ENCODE measurements around the gene RIN1. TPM values are rescaled to one million over a fixed set of nuclear protein-coding genes. Genes with fewer than 3 reads are reported as not detected.

Gene RIN1
- total RNA-seq, 2 donors from 2014 or later = 12.8 to 16.9 TPM

- intact Hi-C loops (cut with DNase I) = no loop called here
Observed at GRCh38 chr11:66344550-66345315, 8.5 kb upstream of the RIN1 start, which contains the start of gene BRMS1. Gene BRMS1, minus strand, starts transcription at chr11:66345104. Its CDS starts 2,870 bp downstream, at chr11:66342234.

DNA sequence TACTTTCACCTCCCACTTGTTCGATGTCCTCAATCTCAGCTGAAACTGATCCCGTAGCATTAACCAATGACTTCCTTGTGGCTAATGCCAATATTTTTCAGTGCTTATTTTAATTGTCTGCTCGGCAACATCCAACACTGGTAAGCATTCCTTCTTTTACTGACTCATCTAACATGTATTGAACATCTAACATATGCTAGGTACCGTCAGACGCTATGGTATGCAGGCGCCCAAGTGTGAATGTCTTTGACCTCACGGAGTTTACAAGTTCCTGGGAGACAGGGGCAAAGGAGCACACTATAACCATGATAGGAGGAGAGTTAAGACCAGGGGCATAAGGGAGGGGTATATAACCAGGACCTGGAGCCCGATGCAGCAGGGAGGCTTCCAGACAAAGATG lies 6.9 kb upstream of the RIN1 start:
- Histone ChIP-seq H3K4me3 (no peak overlapping the region), H3K27me3 (replicated peaks; ENCODE audit: insufficient read depth) (no peaks in the 10 kb centered on the region), H3K27ac (no peak overlapping the region), H3K9me3 (no peaks in the 10 kb centered on the region), H3K36me3 (peaks cover 13 to 24% of the 10 kb centered on the region in 2 donors), H3K4me1 (replicated peaks) (peaks cover 13% of the 10 kb centered on the region)
- no peak for DNase-seq (ENCODE audit: low spot score)
- intact Hi-C loops (cut with DNase I) = no loop called here
- TF ChIP-seq, protein P1, sequence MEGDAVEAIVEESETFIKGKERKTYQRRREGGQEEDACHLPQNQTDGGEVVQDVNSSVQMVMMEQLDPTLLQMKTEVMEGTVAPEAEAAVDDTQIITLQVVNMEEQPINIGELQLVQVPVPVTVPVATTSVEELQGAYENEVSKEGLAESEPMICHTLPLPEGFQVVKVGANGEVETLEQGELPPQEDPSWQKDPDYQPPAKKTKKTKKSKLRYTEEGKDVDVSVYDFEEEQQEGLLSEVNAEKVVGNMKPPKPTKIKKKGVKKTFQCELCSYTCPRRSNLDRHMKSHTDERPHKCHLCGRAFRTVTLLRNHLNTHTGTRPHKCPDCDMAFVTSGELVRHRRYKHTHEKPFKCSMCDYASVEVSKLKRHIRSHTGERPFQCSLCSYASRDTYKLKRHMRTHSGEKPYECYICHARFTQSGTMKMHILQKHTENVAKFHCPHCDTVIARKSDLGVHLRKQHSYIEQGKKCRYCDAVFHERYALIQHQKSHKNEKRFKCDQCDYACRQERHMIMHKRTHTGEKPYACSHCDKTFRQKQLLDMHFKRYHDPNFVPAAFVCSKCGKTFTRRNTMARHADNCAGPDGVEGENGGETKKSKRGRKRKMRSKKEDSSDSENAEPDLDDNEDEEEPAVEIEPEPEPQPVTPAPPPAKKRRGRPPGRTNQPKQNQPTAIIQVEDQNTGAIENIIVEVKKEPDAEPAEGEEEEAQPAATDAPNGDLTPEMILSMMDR (IDR thresholded peaks at IDR 0.05) = no peak
- WGBS = 89% methylated on average over 8 of the region's 8 CpGs

More at GRCh38 chr11:66344550-66345315, 8.5 kb upstream of the RIN1 start, which contains the start of gene BRMS1:
- under 1% methylated on average over 38 of the region's 59 CpGs for WGBS
- peak; percentile 98 for DNase-seq (ENCODE audit: low spot score)
- peak within 1 kb of the TSS; percentile 75 to 94 for H3K4me3 ChIP-seq
- H3K36me3 ChIP-seq = peaks cover 10 to 21% of the 10 kb centered on the region in 2 donors
- H3K27me3 ChIP-seq (replicated peaks; ENCODE audit: insufficient read depth) = no peaks in the 10 kb centered on the region
- no peaks in the 10 kb centered on the region for H3K9me3 ChIP-seq
- H3K4me1 ChIP-seq (replicated peaks) = peaks cover 13% of the 10 kb centered on the region
- peak within 1 kb of the TSS; percentile 66 to 70 for H3K27ac ChIP-seq
- peak; percentile 99 for TF ChIP-seq POLR2AphosphoS5 (IDR thresholded peaks at IDR 0.05)
- TF ChIP-seq, protein P1 (IDR thresholded peaks at IDR 0.05) = peak in 3 of 4 experiments; percentile 22 to 59 (median 44)
- peak; percentile 82 for TF ChIP-seq POLR2A (IDR thresholded peaks at IDR 0.05)

GRCh38 chr11:66341502-66342126 lies 5.4 kb upstream of the RIN1 start:
- DNase-seq (ENCODE audit: low spot score) = no peak
- Histone ChIP-seq H3K9me3 (no peaks in the 10 kb centered on the region), H3K27ac (no peak overlapping the region), H3K4me3 (no peak overlapping the region), H3K4me1 (replicated peaks) (peaks cover 14% of the 10 kb centered on the region), H3K27me3 (replicated peaks; ENCODE audit: insufficient read depth) (no peaks in the 10 kb centered on the region), H3K36me3 (peaks cover 13 to 24% of the 10 kb centered on the region in 2 donors)
- 93% methylated on average over 21 of the region's 21 CpGs for WGBS
- TF ChIP-seq POLR2A (IDR thresholded peaks at IDR 0.05) (no peak), POLR2AphosphoS5 (IDR thresholded peaks at IDR 0.05) (no peak)
- TF ChIP-seq, protein P1 (IDR thresholded peaks at IDR 0.05) = no peak
- intact Hi-C loops (cut with DNase I) = no loop called here

GRCh38 chr11:66340596-66341501 lies 4.6 kb upstream of the RIN1 start:
- Histone ChIP-seq H3K4me3 (no peak overlapping the region), H3K36me3 (peaks cover 13 to 24% of the 10 kb centered on the region in 2 donors), H3K4me1 (replicated peaks) (peaks cover 9% of the 10 kb centered on the region), H3K9me3 (no peaks in the 10 kb centered on the region), H3K27ac (no peak overlapping the region), H3K27me3 (replicated peaks; ENCODE audit: insufficient read depth) (no peaks in the 10 kb centered on the region)
- TF ChIP-seq POLR2A (IDR thresholded peaks at IDR 0.05) (no peak), POLR2AphosphoS5 (IDR thresholded peaks at IDR 0.05) (no peak)
- TF ChIP-seq, protein P1 (IDR thresholded peaks at IDR 0.05) = no peak
- intact Hi-C loops (cut with DNase I) = no loop called here
- WGBS = 94% methylated on average over 24 of the region's 28 CpGs
- no peak for DNase-seq (ENCODE audit: low spot score)

Measured in prostate gland (tissue), 2 donors.